ENCODE measurements around the gene UVRAG. TPM values are rescaled to one million over a fixed set of nuclear protein-coding genes. Genes with fewer than 3 reads are reported as not detected.
"Not testable (repeated sequence)": the region's sequence is repeated elsewhere in the genome, so short reads cannot be mapped to it uniquely, and the experiment has no call there.

UVRAG gene
- total RNA-seq, 1 donor from 2014 or later: 15.1 TPM

DNA sequence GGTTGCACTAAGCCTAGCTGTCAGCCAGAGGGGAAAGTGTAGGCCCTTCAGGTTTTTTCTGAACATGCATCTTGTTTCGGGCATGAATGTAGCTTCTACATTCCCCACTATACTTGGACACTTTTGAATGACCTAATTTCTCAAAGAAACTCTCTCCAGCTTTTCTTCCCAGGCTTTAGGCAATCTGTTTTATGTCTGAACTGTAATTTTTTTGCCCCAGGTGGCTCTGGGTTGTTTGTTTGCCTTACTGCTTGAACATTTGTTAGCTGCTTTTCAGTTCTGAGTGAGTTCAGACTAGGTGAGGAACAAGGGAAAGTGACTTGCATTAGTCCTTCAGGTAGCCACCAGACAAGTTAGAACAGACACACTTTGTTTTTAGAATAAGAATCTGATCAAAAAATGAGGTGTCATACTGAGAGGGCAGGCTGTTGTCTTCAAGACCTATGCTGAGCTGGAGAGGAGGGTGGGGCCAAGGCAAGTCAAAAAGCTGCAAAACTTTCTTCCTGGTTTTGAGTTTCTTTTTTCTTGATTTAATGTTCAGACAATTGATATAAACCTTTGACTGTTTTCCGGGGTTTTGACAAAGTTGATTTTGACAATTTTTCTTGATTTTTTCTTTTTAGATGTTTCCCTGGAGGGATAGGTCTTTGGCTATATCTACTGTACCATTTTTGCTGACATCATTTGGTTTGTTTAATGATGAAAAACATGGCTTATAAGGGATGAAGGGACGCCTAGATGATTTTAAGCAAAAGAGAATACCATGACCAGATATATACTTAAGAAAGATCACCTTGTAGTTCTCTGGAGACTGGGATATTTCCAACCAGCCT, 208.4 kb downstream of the UVRAG start:
- intact Hi-C loops (cut with DNase I): no loop called here
- ATAC-seq: no peak
- DNase-seq (ENCODE audit: missing footprints): no peak

- ATAC-seq: no peak
- intact Hi-C loops (cut with DNase I): no loop called here
- no peak for DNase-seq (ENCODE audit: missing footprints)
Observed at GRCh38 chr11:76025068-76025467, 210.1 kb downstream of the UVRAG start.

DNA sequence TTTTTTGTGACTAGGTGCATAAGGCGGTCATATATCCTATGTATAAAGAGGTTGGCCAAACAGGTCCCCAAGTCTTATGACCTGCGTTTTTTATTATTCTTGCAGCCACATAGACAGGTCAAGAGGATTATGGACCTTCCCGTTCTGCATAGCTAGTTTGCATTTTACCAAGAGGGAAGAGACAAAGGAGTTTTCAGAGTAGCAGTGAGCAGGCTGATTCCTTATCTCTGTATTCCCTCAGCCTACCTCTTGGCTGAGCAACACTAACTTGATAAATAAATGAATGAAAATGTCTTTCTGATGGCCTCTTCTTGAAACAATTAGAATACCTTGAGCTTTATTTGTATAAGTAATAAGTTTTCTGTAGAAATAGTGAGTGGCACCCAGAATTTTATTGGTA, 210.8 kb downstream of the UVRAG start:
- intact Hi-C loops (cut with DNase I): no loop called here
- no peak for DNase-seq (ENCODE audit: missing footprints)

DNA sequence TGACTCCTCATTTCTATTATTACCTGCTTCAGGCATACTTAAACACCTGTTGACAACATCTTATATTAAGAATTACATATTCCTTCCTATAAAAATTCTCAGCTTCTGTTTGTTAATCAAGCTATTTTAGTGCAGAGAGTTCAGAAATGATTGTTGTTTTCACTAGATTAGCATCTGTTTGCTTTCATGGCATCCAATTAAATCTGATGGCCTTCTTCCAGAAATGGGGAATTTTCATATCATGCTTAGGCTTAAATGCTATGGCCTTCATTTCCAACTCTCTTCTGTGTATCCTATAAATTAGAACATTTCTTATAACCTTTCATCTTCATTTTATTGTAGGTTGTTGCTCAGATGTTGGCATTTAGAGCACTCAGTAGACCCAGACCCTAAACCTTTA, 211.3 kb downstream of the UVRAG start:
- ATAC-seq (no peak), DNase-seq (ENCODE audit: missing footprints) (no peak)
- intact Hi-C loops (cut with DNase I): no loop called here

More for the DNA sequence above, 210.8 kb downstream of the UVRAG start:
- ATAC-seq: no peak

DNA sequence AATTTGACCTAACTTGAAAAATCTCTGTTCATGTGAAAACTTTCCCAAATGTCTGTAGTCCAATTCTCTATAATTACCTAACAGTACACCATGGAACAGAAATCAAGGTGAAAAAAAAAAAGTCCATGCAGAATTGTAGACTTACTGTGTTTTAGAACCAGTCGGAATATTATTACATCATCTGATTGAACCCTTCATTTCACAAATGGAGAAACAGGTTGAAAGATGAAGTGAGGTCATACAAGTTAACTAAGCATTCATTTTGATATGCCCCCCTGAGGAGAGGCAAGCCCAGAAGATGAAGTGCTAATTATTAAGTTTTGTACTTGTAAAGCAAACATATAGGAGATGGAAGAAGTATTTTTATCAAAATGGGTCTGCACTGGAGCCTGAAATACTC, 211.9 kb downstream of the UVRAG start:
- ATAC-seq (no peak), DNase-seq (ENCODE audit: missing footprints) (no peak)
- intact Hi-C loops (cut with DNase I): no loop called here

DNA sequence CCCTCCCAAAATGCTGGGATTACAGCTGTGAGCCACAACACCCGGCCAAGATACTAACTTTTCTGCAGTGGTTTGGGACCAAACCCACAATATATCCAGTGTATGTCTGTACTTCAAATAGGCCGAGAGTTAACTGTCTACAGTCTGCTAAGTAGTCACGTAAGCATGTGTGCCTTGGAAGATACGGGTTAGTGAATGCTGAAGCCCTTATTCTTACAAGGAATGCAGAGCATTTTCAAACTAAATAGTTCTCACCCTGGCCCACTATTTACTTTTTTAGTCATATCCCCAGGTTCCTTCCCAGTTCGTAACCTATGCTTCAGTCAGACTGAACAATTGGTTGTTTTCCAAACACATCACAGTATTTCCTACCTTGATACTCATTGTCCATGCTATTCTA, 215.3 kb downstream of the UVRAG start:
- ATAC-seq (no peak), DNase-seq (ENCODE audit: missing footprints) (no peak)
- intact Hi-C loops (cut with DNase I): no loop called here

- DNase-seq (ENCODE audit: missing footprints) (no peak), ATAC-seq (peak; percentile 31)
- intact Hi-C loops (cut with DNase I): no loop called here
Observed at GRCh38 chr11:76030968-76031590, 216.1 kb downstream of the UVRAG start.

DNA sequence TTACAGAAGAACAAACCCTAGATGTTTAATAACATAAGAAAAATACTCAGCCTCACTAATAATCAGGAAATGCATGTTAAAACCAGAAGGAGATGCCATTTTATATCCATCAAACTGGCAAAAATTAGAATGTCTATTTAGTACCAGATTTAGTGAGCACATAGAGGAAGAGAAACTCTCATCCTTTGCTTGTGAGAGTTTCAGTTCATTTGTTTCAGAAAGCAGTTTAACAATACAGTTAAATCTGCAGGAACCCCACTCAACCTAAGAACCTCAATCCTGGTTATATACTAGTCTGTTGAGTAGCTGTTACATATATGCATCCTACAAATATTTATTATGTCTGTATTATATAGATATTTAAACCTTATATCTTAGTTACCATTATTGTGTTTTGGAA, 218.7 kb downstream of the UVRAG start:
- intact Hi-C loops (cut with DNase I): no loop called here
- DNase-seq (ENCODE audit: missing footprints): no peak
- ATAC-seq: no peak

- intact Hi-C loops (cut with DNase I): no loop called here
- no peak for DNase-seq (ENCODE audit: missing footprints)
- no peak for ATAC-seq
Observed at GRCh38 chr11:76035020-76035419, 220.0 kb downstream of the UVRAG start.

GRCh38 chr11:76038608-76039007, 223.6 kb downstream of the UVRAG start:
- DNase-seq (ENCODE audit: missing footprints) (no peak), ATAC-seq (no peak)
- intact Hi-C loops (cut with DNase I): no loop called here

GRCh38 chr11:76041208-76041607, 226.2 kb downstream of the UVRAG start:
- no peak for DNase-seq (ENCODE audit: missing footprints)
- intact Hi-C loops (cut with DNase I): no loop called here
- no peak for ATAC-seq

DNA sequence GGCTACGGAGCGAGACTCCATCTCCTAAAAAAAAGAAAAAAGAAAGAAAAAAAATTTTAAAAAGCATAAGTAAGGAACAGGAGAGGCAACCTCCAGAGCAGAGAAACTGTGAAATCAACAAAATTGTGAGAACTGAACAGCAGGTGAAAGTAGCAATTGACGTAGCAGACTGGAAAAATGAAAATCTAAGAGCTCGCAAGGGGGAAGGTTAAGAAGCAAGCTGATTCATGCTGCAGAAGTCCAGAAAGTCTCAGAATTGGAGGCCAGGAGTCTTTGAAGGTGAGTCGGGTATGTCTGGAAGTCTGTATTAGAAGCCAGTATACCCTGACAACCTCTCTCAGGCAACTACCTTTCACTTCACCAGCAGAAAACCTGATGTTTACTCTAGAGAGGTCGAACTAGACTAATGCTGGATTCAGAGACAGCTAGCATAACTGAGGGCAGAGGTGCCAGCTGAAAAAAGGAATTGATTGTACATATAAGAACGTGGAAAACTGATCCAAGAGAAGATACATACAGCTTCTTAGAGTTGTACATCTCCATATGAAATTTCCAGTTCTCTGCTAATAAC, 229.8 kb downstream of the UVRAG start:
- DNase-seq (ENCODE audit: missing footprints) (no peak), ATAC-seq (no peak)
- intact Hi-C loops (cut with DNase I): no loop called here

GRCh38 chr11:76047231-76047630, 232.2 kb downstream of the UVRAG start:
- DNase-seq (ENCODE audit: missing footprints): no peak
- intact Hi-C loops (cut with DNase I): no loop called here
- ATAC-seq: no peak

DNA sequence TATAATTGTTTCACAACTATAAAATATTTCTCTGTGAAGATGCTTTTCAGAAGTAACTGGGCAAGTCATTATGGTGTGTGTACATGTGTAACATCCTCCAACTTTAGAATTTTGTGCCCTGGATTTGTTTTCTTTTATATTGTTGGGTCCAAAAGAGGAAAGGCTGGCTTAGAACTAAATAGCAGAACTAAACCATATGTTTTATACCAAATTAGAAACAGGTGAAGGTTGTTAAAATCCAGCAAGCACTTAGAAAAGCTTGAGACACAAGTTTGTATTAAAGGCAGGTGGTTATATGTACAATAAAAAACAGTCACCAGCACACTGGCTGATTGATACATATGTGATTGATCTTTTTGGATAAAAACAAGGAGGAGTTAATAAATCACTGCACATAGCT, 232.8 kb downstream of the UVRAG start:
- DNase-seq (ENCODE audit: missing footprints): no peak
- no peak for ATAC-seq
- intact Hi-C loops (cut with DNase I): no loop called here

GRCh38 chr11:76048763-76049162, 233.8 kb downstream of the UVRAG start:
- DNase-seq (ENCODE audit: missing footprints) (no peak), ATAC-seq (no peak)
- intact Hi-C loops (cut with DNase I): no loop called here

GRCh38 chr11:76049511-76049910, 234.5 kb downstream of the UVRAG start:
- intact Hi-C loops (cut with DNase I): no loop called here
- ATAC-seq (no peak), DNase-seq (ENCODE audit: missing footprints) (no peak)

DNA sequence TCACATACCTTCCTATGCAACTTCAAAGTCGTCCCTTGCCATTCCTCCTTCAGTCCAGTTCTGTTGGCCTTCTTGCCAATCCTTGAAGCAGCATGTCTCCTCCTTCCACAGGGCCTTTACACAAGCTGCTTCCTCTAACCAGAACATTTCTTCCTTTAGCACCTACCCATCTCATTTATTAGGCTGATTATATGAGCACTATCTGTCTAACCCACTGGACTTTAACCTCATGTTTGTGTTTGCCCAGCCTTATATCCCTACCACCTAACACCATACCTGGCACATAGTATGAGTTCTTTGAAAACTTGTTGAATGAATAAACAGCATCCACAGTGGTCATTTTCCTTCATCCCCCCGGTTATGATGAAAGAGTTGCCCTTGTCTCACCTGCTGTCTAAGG, 236.9 kb downstream of the UVRAG start:
- no peak for DNase-seq (ENCODE audit: missing footprints)
- ATAC-seq: no peak

GRCh38 chr11:76054330-76054729, 239.3 kb downstream of the UVRAG start:
- intact Hi-C loops (cut with DNase I): no loop called here
- ATAC-seq: no peak
- no peak for DNase-seq (ENCODE audit: missing footprints)

More for the DNA sequence above, 236.9 kb downstream of the UVRAG start:
- intact Hi-C loops (cut with DNase I): no loop called here

- ATAC-seq (no peak), DNase-seq (ENCODE audit: missing footprints) (no peak)
- intact Hi-C loops (cut with DNase I): no loop called here
Observed at GRCh38 chr11:76056876-76057275, 241.9 kb downstream of the UVRAG start.

DNA sequence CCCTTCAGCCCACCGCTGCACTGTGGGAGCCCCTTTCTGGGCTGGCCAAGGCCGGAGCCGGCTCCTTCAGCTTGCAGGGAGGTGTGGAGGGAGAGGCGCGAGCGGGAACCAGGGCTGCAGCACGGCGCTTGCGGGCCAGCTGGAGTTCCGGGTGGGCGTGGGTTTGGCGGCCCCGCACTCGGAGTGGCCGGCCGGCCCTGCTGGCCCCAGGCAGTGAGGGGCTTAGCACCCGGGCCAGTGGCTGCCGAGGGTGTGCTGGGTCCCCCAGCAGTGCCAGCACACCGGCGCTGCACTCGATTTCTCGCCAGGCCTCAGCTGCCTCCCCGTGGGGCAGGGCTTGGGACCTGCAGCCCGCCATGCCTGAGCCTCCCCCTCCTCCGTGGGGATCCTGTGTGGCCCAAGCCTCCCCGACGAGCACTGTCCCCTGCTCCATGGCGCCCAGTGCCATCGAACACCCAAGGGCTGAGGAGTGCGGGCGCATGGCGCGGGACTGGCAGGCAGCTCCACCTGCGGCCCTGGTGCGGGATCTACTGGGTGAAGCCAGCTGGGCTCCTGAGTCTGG, 245.5 kb downstream of the UVRAG start:
- intact Hi-C loops (cut with DNase I); DNase-seq (ENCODE audit: missing footprints); ATAC-seq: not testable (repeated sequence)

Measured in Right ventricle myocardium inferior (tissue), 1 donor.